Ovary (tissue), 9 donors: Measurements from ENCODE around the gene F8. TPM values are rescaled to one million over a fixed set of nuclear protein-coding genes. Genes with fewer than 3 reads are reported as not detected.

Experiments used
- DNase-seq, 5 donors: peaks; one replicate each; pipeline ENCODE4 v3.0.0-alpha.2; 2019 to 2020
- H3K27ac ChIP-seq, 2 donors: fragments of 200-600 bp; one replicate each; pipeline versions ENCODE4 v1.5.1 to v1.8.0; 2019 to 2022
- H3K27me3 ChIP-seq: fragments of 200-600 bp; one replicate; pipeline ENCODE4 v1.8.0; 2022
- H3K36me3 ChIP-seq: fragments of 200-600 bp; sonication (generic); one replicate; pipeline ENCODE4 v1.5.1; 2019
- H3K4me1 ChIP-seq: one replicate; pipeline ENCODE4 v1.8.1; 2013; ENCODE audit warnings: mild to moderate bottlenecking, moderate library complexity; ENCODE audit not compliant: insufficient read depth
- H3K4me3 ChIP-seq: fragments of 200-600 bp; sonication (generic); one replicate; pipeline ENCODE4 v1.5.1; 2017
- H3K9me3 ChIP-seq, 2 donors: fragments of 200-600 bp in 1 of 2; sonication (generic) in 1 of 2; one replicate each; pipeline versions ENCODE4 v1.5.1 to v1.8.1; 2013 to 2019; ENCODE audit warnings: mild to moderate bottlenecking in 1 of 2, moderate library complexity in 1 of 2
- EP300 ChIP-seq: sonication (generic); formaldehyde crosslinking; IDR thresholded peaks from one replicate; pipeline ENCODE4 v1.6.1; 2017; ENCODE audit warnings: antibody characterized with exemption
- POLR2A ChIP-seq: fragments of 450-650 bp; IDR thresholded peaks from one replicate; pipeline ENCODE4 v1.6.1; 2017; ENCODE audit warnings: antibody characterized with exemption, mild to moderate bottlenecking, moderate library complexity
- WGBS, 3 donors: extraction: QIAGEN DNeasy Blood & Tissue Kit in 1 of 3; methylation state at CpG; one replicate each; pipeline versions ENCODE4 v1.1.5 to v1.1.7; 2013 to 2017; 5-methylcytosine and 5-hydroxymethylcytosine counted together
- intact Hi-C, 4 donors: fragments of 100-400 bp; cut with DNase I; formaldehyde crosslinking; loops; one replicate each; pipeline versions ENCODE4 v1.11.0 to v1.15.1; 2022 to 2023
- polyA plus RNA-seq, 2 donors: library from polyadenylated mRNA; stranded (reverse); fragments of 200-250 nt in 1 of 2; fragments of 350-450 nt in 1 of 2; fragmentation: Illumina TruSeq in 1 of 2; extraction: RNeasy Lipid Tissue Mini Kit (QIAGEN cat#74804) in 1 of 2; gene quantifications; one replicate each; pipeline ENCODE4 v1.2.3, GENCODE V29; 2013 to 2014
- total RNA-seq, 7 donors: library from RNA; depleted of rRNA in 2 of 7; stranded (reverse); fragments of >200 nt in 2 of 7; fragmentation: NEBNext Ultra II Directional in 3 of 7; extraction: Animal tissue kit (Norgen Biotek cat#: 25700) in 3 of 7; gene quantifications; one replicate each; pipeline versions ENCODE4 v1.1.0 to v1.2.4, GENCODE V29; 2016 to 2023
- TF ChIP-seq, protein P1 (sequence below), 3 donors: fragments of 450-650 bp in 2 of 3; fragments of 200-600 bp in 1 of 3; IDR thresholded peaks; one replicate each; pipeline versions ENCODE4 v1.5.1 to v1.8.0; 2016 to 2022; ENCODE audit warnings: antibody characterized with exemption in 3 of 3, mild to moderate bottlenecking in 1 of 3
- donor health status: DM: no; HTN: no; CAD: no; lungs with moderate emphysema.
- donor health status: DM: no; HTN: no; CAD: no.
- donor health status: Bipolar disorder and iron deficiency.
- donor health status: DM: yes; HTN: yes; CAD: no.
- donor health status: DM: no; HTN: no; CAD: no.
- donor health status: DM: yes; HTN: yes; CAD: no.

Gene F8
- total and polyA plus RNA-seq, 9 donors, result 15.3 to 77.5 (median 22.2) TPM

DNA sequence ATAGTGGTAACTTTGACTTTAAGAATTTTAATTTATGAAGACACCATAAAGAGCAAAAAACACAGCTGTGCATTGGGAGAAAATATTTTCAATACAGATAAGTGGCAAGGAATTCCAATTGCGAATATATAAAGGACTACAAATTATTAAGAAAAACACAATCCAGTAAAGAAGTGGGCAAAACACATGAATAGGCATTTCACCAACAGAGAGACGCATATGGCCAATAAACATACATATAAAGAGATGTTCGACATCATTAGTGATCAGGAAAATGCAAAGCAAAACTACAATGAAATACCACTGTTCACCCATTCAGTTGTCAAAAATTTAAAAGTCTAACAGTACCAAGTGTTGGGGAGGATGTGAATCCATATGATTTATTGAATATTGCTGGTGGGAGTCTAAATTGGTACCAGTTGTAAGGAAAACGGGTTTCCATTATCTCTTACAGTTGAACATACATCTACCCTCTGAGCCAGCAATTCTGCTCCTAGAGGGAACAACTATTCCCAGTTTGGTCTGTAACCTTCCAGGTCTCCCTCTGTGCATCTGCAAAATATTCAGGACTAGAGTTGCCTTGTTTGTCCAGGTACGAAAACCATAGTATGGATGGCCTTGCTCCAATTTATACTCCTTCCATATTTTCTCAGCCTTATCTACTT is 215.6 kb downstream of the F8 start:
- 81 to 89% (median 82%) methylated on average over 5 of the region's 5 CpGs for WGBS, 3 donors
- H3K4me3 ChIP-seq, result no peak overlapping the region
- no peaks in the 10 kb centered on the region for H3K9me3 ChIP-seq
- no peaks in the 10 kb centered on the region for H3K36me3 ChIP-seq
- intact Hi-C loops, result loop anchor here in 1 of 4 donors (1.0 kb wide), 1 partner anchor 11 kb away; no protein-coding TSS in a partner anchor
- H3K4me1 ChIP-seq, result peaks cover 1% of the 10 kb centered on the region
- no peak overlapping the region for H3K27ac ChIP-seq
- no peak for DNase-seq
- TF ChIP-seq POLR2A, result no peak
- TF ChIP-seq, protein P1, sequence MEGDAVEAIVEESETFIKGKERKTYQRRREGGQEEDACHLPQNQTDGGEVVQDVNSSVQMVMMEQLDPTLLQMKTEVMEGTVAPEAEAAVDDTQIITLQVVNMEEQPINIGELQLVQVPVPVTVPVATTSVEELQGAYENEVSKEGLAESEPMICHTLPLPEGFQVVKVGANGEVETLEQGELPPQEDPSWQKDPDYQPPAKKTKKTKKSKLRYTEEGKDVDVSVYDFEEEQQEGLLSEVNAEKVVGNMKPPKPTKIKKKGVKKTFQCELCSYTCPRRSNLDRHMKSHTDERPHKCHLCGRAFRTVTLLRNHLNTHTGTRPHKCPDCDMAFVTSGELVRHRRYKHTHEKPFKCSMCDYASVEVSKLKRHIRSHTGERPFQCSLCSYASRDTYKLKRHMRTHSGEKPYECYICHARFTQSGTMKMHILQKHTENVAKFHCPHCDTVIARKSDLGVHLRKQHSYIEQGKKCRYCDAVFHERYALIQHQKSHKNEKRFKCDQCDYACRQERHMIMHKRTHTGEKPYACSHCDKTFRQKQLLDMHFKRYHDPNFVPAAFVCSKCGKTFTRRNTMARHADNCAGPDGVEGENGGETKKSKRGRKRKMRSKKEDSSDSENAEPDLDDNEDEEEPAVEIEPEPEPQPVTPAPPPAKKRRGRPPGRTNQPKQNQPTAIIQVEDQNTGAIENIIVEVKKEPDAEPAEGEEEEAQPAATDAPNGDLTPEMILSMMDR (IDR thresholded peaks at IDR 0.05), result no peak
- no peak for TF ChIP-seq EP300
- H3K27me3 ChIP-seq, result no peaks in the 10 kb centered on the region

DNA sequence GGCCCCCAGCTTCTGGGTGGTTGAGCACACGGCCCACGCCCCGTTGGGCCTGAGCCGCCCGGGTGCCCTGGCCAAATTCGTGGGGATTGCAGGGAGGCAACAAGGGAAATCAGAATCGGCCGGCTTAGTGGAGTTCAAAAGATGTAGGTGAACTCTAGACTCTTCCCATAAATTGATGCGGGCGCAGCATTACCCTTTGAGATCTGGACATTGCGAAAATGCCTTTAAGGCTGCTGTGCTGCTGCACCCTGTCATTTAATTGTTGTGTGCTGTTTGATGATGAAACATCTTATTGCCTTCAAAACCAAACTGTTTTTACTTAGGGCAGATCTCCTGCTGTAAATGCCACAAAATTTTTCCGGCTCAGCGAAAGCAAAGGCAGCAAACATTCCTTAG is 216.8 kb downstream of the F8 start:
- H3K27me3 ChIP-seq, result no peaks in the 10 kb centered on the region
- TF ChIP-seq, protein P1 (IDR thresholded peaks at IDR 0.05), result no peak
- TF ChIP-seq EP300 (no peak), POLR2A (no peak)
- intact Hi-C loops, result loop anchor here in 1 of 4 donors (1.0 kb wide), 1 partner anchor 9 kb away; no protein-coding TSS in a partner anchor
- DNase-seq, result no peak
- no peak overlapping the region for H3K27ac ChIP-seq
- no peaks in the 10 kb centered on the region for H3K9me3 ChIP-seq
- H3K4me1 ChIP-seq, result peaks cover 1% of the 10 kb centered on the region
- 29 to 44% (median 43%) methylated on average over 13 of the region's 13 CpGs for WGBS, 3 donors
- H3K4me3 ChIP-seq, result peak overlapping the region; percentile 54
- H3K36me3 ChIP-seq, result no peaks in the 10 kb centered on the region

DNA sequence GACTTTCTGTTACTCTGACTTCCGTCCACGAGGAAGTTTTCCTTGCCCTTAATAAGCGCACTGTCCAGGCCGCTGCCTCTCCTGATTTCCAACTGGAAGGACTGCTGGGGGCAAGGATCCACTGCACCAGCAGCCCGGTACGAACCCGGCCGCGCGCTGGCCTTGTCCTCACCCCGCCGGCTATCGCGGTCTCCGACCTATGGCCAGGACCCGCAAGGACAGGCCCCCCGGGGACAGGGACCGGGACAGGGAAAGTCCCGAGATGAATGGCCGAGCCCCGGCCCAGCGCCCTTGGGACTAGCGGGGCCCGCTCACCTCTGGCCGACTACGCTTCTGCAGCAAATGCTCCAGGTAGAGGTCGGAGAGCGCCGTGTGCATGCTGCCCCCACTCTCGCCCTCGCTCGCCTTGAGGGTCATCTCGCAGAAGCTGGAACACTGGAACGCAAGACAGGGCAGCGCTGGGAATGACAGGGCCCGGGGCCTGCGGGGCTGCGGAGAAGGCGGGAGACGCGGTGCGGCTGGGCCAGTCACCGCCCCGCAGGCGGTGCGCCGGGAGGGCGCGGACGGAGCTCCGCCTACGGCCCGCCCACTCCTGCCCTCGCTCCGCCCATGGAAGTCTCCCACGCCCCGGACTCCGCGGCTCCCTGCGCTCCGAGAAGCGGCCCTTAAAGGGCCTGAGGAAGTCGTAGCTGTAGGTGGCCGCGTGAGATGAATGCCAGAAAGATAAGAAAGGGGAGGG is 217.4 kb downstream of the F8 start, which contains the start of gene MPP1:
MPP1 (minus strand) TSS at position 529 of the 739 bp plus-strand sequence; CDS start at position 417, 112 bp downstream.
- WGBS, 3 donors, result 34 to 45% (median 44%) methylated on average over 65 of the region's 65 CpGs
- no peaks in the 10 kb centered on the region for H3K27me3 ChIP-seq
- H3K36me3 ChIP-seq, result no peaks in the 10 kb centered on the region
- TF ChIP-seq EP300 (no peak), POLR2A (no peak)
- TF ChIP-seq, protein P1 (IDR thresholded peaks at IDR 0.05), result no peak
- H3K4me1 ChIP-seq, result peaks cover 1% of the 10 kb centered on the region
- peak within 1 kb of the TSS in 1 of 2 donors; percentile 33 for H3K27ac ChIP-seq
- H3K9me3 ChIP-seq, result no peaks in the 10 kb centered on the region
- intact Hi-C loops, result no loop called here
- peak; percentile 61 to 84 (median 72) for DNase-seq
- H3K4me3 ChIP-seq, result peak within 1 kb of the TSS; percentile 54

DNA sequence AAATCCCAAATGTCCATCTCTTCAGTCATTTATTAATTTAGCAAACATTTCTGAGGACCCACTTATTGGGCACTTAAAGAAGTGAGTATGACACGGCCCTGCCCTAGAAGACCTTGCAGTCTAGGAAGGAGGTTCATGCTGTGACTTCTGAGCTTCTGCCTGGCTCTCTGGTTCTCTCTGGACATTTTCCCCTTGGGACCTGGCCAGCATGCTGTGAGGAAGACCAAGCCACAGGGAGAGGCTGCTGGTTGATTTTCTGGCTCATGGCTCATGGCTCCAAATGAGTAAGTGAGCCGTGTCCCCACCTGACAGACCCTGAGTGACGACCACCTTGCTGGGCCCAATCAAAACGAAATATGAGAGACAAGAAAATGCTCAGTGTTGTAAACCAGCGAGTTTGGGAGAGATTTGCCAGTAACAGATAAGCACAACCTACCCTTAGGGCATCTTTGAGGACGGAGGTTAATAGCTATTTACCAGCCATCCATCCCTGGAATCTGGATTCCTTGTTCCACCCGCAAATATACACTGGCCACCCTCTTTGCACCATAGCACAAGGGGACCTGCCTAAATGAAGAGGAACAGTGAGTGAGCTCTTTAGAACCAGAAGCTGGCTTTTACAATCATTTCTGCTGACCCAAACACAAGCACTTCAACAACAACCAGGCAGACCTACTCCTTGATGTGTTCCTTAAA is 218.1 kb downstream of the F8 start:
- no peak for DNase-seq
- Histone ChIP-seq H3K27ac (no peak overlapping the region), H3K36me3 (no peaks in the 10 kb centered on the region), H3K27me3 (no peaks in the 10 kb centered on the region), H3K4me1 (peaks cover 1% of the 10 kb centered on the region), H3K4me3 (peak overlapping the region; percentile 54), H3K9me3 (no peaks in the 10 kb centered on the region)
- no peak for TF ChIP-seq EP300
- TF ChIP-seq, protein P1 (IDR thresholded peaks at IDR 0.05), result no peak
- TF ChIP-seq POLR2A, result no peak
- intact Hi-C loops, result no loop called here
- WGBS, 3 donors, result 47 to 50% (median 47%) methylated on average over 7 of the region's 7 CpGs
